A549 (cell line): ENCODE data around the gene ABCA4. TPM values are rescaled to one million over a fixed set of nuclear protein-coding genes. Genes with fewer than 3 reads are reported as not detected.

ENCODE experiments used
- ATAC-seq, 2 experiments: fragments of 200-7000 bp in 1 of 2; fragments of >200 bp in 1 of 2; cut with Nextera tagmentation in 1 of 2; cut with Tn5 transposase in 1 of 2; 3 replicates each; pipeline versions ENCODE4 v1.8.0 to v1.9.1; 2018 to 2020; ENCODE audit warnings: mild to moderate bottlenecking in 1 of 2, moderate library complexity in 1 of 2
- CTCF ChIA-PET: fragments of 300-600 bp; sonication (Branson Sonifier 250); formaldehyde crosslinking; extraction: SDS; loops from one replicate; lab custom pipeline; 2021; ENCODE audit warnings: antibody characterized with exemption, inconsistent platforms; lab: Yijun Ruan, JAX
- POLR2A ChIA-PET: fragments of 350-600 bp; formaldehyde crosslinking; extraction: SDS; loops from one replicate; lab custom pipeline; 2021; ENCODE audit warnings: antibody characterized with exemption, inconsistent platforms; lab: Yijun Ruan, JAX
- DNase-seq, 2 experiments: peaks; one replicate each; pipeline versions ENCODE4 v3.0.0 to v3.0.0-alpha.2; 2011 to 2016; ENCODE audit warnings: low read depth in 1 of 2, low spot score in 1 of 2
- FAIRE-seq: peaks from 2 replicates; lab custom pipeline; 2011; peaks lifted over from hg19 to GRCh38; lab: Jason Lieb, UNC
- H3K27ac ChIP-seq, 2 experiments: fragments of >200 bp; sonication (Bioruptor Twin); formaldehyde crosslinking; 3 replicates each; pipeline ENCODE4 v1.5.1; 2016 to 2017
- H3K4me1 ChIP-seq: fragments of >200 bp; sonication (Bioruptor Twin); formaldehyde crosslinking; 3 replicates; pipeline ENCODE4 v1.6.1; 2016
- H3K4me2 ChIP-seq: fragments of >200 bp; sonication (Bioruptor Twin); formaldehyde crosslinking; 3 replicates; pipeline ENCODE4 v1.6.1; 2016
- H3K4me3 ChIP-seq: fragments of >200 bp; sonication (Bioruptor Twin); formaldehyde crosslinking; 3 replicates; pipeline ENCODE4 v1.5.1; 2016
- H3K9me3 ChIP-seq: fragments of >200 bp; sonication (Bioruptor Twin); formaldehyde crosslinking; 3 replicates; pipeline ENCODE4 v1.6.1; 2016
- BHLHE40 ChIP-seq: IDR thresholded peaks from 2 replicates; pipeline ENCODE4 v1.6.1; 2012; ENCODE audit warnings: low read depth, low read length, inconsistent platforms
- CHD2 ChIP-seq: fragments of 150-350 bp; IDR thresholded peaks from 2 replicates; pipeline ENCODE4 v1.6.1; 2014; ENCODE audit warnings: low read length; ENCODE audit not compliant: partially characterized antibody
- CHD4 ChIP-seq: fragments of 200-600 bp; sonication (generic); IDR thresholded peaks from 2 replicates; pipeline ENCODE4 v1.6.1; 2016; ENCODE audit warnings: antibody characterized with exemption, mild to moderate bottlenecking, borderline replicate concordance
- EHF ChIP-seq: fragments of 250-450 bp; sonication (Bioruptor Pico); IDR thresholded peaks from 2 replicates; pipeline ENCODE4 v1.5.0; 2020; ENCODE audit warnings: mild to moderate bottlenecking
- FOXS1 ChIP-seq: fragments of 250-450 bp; sonication (Bioruptor Pico); IDR thresholded peaks from 2 replicates; pipeline ENCODE4 v1.5.0; 2020; ENCODE audit warnings: mild to moderate bottlenecking, moderate library complexity
- GATA3 ChIP-seq: IDR thresholded peaks from 2 replicates; pipeline ENCODE4 v1.6.1; 2012; ENCODE audit warnings: borderline replicate concordance
- HDAC2 ChIP-seq: fragments of 200-600 bp; sonication (generic); IDR thresholded peaks from 2 replicates; pipeline ENCODE4 v1.6.1; 2016
- HES2 ChIP-seq: fragments of >200 bp; sonication (Bioruptor Twin); formaldehyde crosslinking; IDR thresholded peaks from 2 replicates; pipeline ENCODE4 v1.6.1; 2016
- HOXA7 ChIP-seq: fragments of 250-450 bp; sonication (Bioruptor Pico); IDR thresholded peaks from 2 replicates; pipeline ENCODE4 v1.5.0; 2020; ENCODE audit warnings: mild to moderate bottlenecking, moderate library complexity
- JUN ChIP-seq, 2 experiments: fragments of >200 bp; sonication (Bioruptor Twin); formaldehyde crosslinking; IDR thresholded peaks; 2 replicates in 1 of 2; 3 replicates in 1 of 2; pipeline ENCODE4 v1.6.1; 2016 to 2017
- KDM5A ChIP-seq: fragments of 200-600 bp; sonication (generic); IDR thresholded peaks from 2 replicates; pipeline ENCODE4 v1.6.1; 2016; ENCODE audit warnings: antibody characterized with exemption, mild to moderate bottlenecking
- MAZ ChIP-seq: fragments of 150-350 bp; IDR thresholded peaks from 2 replicates; pipeline ENCODE4 v1.6.1; 2014; ENCODE audit warnings: antibody characterized with exemption, low read depth, low read length, borderline replicate concordance
- MYC ChIP-seq: IDR thresholded peaks from 2 replicates; pipeline ENCODE4 v1.6.1; 2012; ENCODE audit warnings: mild to moderate bottlenecking, inconsistent platforms, low read length, improper control_type of control experiment, borderline replicate concordance
- PBX3 ChIP-seq: IDR thresholded peaks from 2 replicates; pipeline ENCODE4 v1.6.1; 2012
- PHF8 ChIP-seq: fragments of 200-600 bp; sonication (generic); IDR thresholded peaks from 2 replicates; pipeline ENCODE4 v1.6.1; 2016; ENCODE audit warnings: low read depth, mild to moderate bottlenecking, antibody characterized with exemption, moderate library complexity, borderline replicate concordance
- RNF2 ChIP-seq: fragments of 200-600 bp; sonication (generic); IDR thresholded peaks from 2 replicates; pipeline ENCODE4 v1.6.1; 2016; ENCODE audit warnings: low read depth, mild to moderate bottlenecking, antibody characterized with exemption, moderate library complexity, borderline replicate concordance
- SMC3 ChIP-seq: fragments of >200 bp; sonication (Bioruptor Twin); formaldehyde crosslinking; IDR thresholded peaks from 3 replicates; pipeline ENCODE4 v1.6.1; 2018; ENCODE audit warnings: inconsistent platforms
- TFCP2L1 ChIP-seq: fragments of 250-450 bp; sonication (Bioruptor Pico); IDR thresholded peaks from 2 replicates; pipeline ENCODE4 v1.5.0; 2021; ENCODE audit warnings: mild to moderate bottlenecking
- ZFP36 ChIP-seq: fragments of 450-650 bp; IDR thresholded peaks from 2 replicates; pipeline ENCODE4 v1.6.1; 2014; ENCODE audit warnings: borderline replicate concordance; ENCODE audit not compliant: partially characterized antibody
- WGBS: methylation state at CpG from one replicate; pipeline ENCODE4 v1.1.6; 2017; ENCODE audit errors: missing lambda C conversion rate; 5-methylcytosine and 5-hydroxymethylcytosine counted together
- polyA plus RNA-seq, 4 experiments: library from polyadenylated mRNA; depleted of rRNA in 3 of 4; stranded (reverse); fragments of >200 nt; fragmentation: RNase III in 1 of 4; extraction: RNeasy Plus Mini Kit Qiagen cat#74134 plus additional on column Dnase treatment in 1 of 4; gene quantifications; 2 replicates in 3 of 4; 3 replicates in 1 of 4; pipeline ENCODE4 v1.2.3, GENCODE V29; 2011 to 2017
- TF ChIP-seq, protein P1 (sequence below): fragments of 250-450 bp; sonication (Bioruptor Pico); IDR thresholded peaks from 2 replicates; pipeline ENCODE4 v1.5.0; 2021; ENCODE audit warnings: mild to moderate bottlenecking, moderate library complexity, borderline replicate concordance
- TF ChIP-seq, protein P2 (sequence below): IDR thresholded peaks from 2 replicates; pipeline ENCODE4 v1.6.1; 2012; ENCODE audit warnings: low read depth, borderline replicate concordance
- TF ChIP-seq, protein P3 (sequence below): IDR thresholded peaks from 2 replicates; pipeline ENCODE4 v1.6.1; 2012

ABCA4 gene
- polyA plus RNA-seq, 2 of the 4 experiments (the other 2 are of a cell fraction) = 0.05 to 0.23 TPM

DNA sequence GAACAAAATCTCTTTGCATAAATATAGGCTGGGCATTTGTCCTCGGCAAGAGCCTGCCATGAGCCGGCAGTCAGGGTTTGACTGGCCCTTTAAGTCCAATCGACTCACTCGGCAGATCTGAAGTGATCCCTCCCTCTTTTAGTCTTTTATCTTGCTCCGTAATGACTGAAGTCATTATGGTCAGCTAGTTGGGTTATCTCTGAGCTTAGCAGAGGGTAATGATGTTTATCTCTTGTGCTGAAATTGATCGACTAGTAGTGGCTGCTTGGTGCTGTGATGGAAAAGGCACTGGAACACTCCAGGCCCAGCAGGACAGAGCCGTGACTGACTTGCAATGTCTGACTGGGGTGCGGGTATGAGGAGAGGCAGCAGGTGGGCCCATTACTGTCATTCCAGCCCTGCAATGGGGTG is 468 bp upstream of the ABCA4 start:
- no peak for DNase-seq
- WGBS = 82% methylated on average over 6 of the region's 8 CpGs
- Histone ChIP-seq H3K4me2 (no peak overlapping the region), H3K4me3 (no peak overlapping the region), H3K9me3 (no peaks in the 10 kb centered on the region), H3K27ac (no peak overlapping the region), H3K4me1 (peaks cover 22% of the 10 kb centered on the region)
- ChIA-PET CTCF (interaction anchor here (2.2 kb wide), 1 partner anchor 214 kb away, joined by 9 read pairs; no protein-coding TSS in a partner anchor), POLR2A (no interaction called here)
- no peak for TF ChIP-seq PHF8
- no peak for TF ChIP-seq BHLHE40
- TF ChIP-seq HDAC2 = no peak
- TF ChIP-seq, protein P1, sequence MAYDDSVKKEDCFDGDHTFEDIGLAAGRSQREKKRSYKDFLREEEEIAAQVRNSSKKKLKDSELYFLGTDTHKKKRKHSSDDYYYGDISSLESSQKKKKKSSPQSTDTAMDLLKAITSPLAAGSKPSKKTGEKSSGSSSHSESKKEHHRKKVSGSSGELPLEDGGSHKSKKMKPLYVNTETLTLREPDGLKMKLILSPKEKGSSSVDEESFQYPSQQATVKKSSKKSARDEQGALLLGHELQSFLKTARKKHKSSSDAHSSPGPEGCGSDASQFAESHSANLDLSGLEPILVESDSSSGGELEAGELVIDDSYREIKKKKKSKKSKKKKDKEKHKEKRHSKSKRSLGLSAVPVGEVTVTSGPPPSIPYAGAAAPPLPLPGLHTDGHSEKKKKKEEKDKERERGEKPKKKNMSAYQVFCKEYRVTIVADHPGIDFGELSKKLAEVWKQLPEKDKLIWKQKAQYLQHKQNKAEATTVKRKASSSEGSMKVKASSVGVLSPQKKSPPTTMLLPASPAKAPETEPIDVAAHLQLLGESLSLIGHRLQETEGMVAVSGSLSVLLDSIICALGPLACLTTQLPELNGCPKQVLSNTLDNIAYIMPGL (CRISPR knock-in tag) = no peak
- TF ChIP-seq RNF2 = no peak
- no peak for TF ChIP-seq CHD2
- TF ChIP-seq SMC3 = no peak
- TF ChIP-seq, protein P2, sequence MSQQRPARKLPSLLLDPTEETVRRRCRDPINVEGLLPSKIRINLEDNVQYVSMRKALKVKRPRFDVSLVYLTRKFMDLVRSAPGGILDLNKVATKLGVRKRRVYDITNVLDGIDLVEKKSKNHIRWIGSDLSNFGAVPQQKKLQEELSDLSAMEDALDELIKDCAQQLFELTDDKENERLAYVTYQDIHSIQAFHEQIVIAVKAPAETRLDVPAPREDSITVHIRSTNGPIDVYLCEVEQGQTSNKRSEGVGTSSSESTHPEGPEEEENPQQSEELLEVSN = no peak
- TF ChIP-seq HOXA7 (CRISPR knock-in tag) = no peak
- no peak for TF ChIP-seq GATA3
- no peak for TF ChIP-seq CHD4
- no peak for TF ChIP-seq EHF
- no peak for TF ChIP-seq FOXS1
- TF ChIP-seq PBX3 = no peak
- TF ChIP-seq TFCP2L1 = no peak
- ATAC-seq = no peak
- FAIRE-seq = no peak

DNA sequence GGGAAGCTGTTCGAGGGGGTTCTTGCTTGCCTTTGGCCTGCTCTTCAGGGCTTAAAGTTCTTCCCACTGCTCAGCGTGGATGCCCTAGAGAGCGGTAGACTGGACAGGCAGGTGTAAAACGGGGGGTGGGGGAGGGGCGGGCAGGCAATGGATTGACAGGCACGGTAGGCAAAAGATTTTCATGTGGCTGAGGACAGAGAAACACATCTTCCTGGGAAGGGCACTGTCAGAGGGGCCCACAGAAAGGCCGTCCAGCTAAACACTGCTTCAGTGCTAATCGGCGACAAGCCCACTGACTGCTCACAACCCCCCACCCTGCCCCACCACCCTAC is 412 bp downstream of the ABCA4 start:
- CTCF ChIA-PET = interaction anchor here (0.8 kb wide), 1 partner anchor 11 kb away, joined by 3 read pairs; no protein-coding TSS in a partner anchor
- DNase-seq (no peak), FAIRE-seq (no peak), ATAC-seq (no peak)
- POLR2A ChIA-PET = no interaction called here
- 91% methylated on average over 5 of the region's 9 CpGs for WGBS
- H3K27ac ChIP-seq = no peak overlapping the region
- no peaks in the 10 kb centered on the region for H3K9me3 ChIP-seq
- TF ChIP-seq MAZ (no peak), JUN (IDR thresholded peaks at IDR 0.05) (no peak), HDAC2 (no peak), KDM5A (no peak), MYC (no peak)
- TF ChIP-seq, protein P3, sequence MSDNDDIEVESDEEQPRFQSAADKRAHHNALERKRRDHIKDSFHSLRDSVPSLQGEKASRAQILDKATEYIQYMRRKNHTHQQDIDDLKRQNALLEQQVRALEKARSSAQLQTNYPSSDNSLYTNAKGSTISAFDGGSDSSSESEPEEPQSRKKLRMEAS = no peak
- no peak overlapping the region for H3K4me3 ChIP-seq
- no peak overlapping the region for H3K4me2 ChIP-seq
- peaks cover 20% of the 10 kb centered on the region for H3K4me1 ChIP-seq

GRCh38 chr1:94119796-94120569 is 965 bp downstream of the ABCA4 start:
- ATAC-seq = no peak
- CTCF ChIA-PET = interaction anchor here (0.8 to 1.7 kb wide), 2 partner anchors 9 to 10 kb away, joined by 3 to 10 read pairs; no protein-coding TSS in a partner anchor
- WGBS = 69% methylated on average over 11 of the region's 11 CpGs
- TF ChIP-seq HES2 = no peak
- TF ChIP-seq ZFP36 = no peak
- no peak for FAIRE-seq
- Histone ChIP-seq H3K4me2 (no peak overlapping the region), H3K4me3 (no peak overlapping the region), H3K27ac (no peak overlapping the region), H3K9me3 (no peaks in the 10 kb centered on the region), H3K4me1 (peaks cover 19% of the 10 kb centered on the region; the same call in 2 of the 3 replicates)
- DNase-seq = no peak
- POLR2A ChIA-PET = no interaction called here
